Measurements from ENCODE around the gene MYMX.

- TF ChIP-seq CTCF (IDR thresholded peaks at IDR 0.05) = no peak
- TF ChIP-seq POLR2A (IDR thresholded peaks at IDR 0.05) = no peak
Observed at GRCh38 chr6:44264154-44265006, 47.7 kb downstream of the MYMX start.
